ENCODE results near the gene HES7. TPM values are rescaled to one million over a fixed set of nuclear protein-coding genes. Genes with fewer than 3 reads are reported as not detected.

The HES7 gene
- total and polyA plus RNA-seq, 9 of the 15 experiments (the other 6 are each of a cell fraction or from before 2014, with no cell fraction given) = 0.03 to 1.7 (median 0.14) TPM; not detected in 1

GRCh38 chr17:8162233-8162996, 38.5 kb upstream of the HES7 start, which contains the start of gene VAMP2:
TSS of gene VAMP2 (minus strand) at chr17:8162948. CDS start at chr17:8162879, 69 bp downstream.
- Histone ChIP-seq H3K9me1 (ENCODE audit: control insufficient read depth, insufficient read depth, low read length) (peaks cover 5% of the 10 kb centered on the region), H3K27ac (ENCODE audit: extremely low read depth, low read depth, low read length) (peak within 1 kb of the TSS; percentile 97), H4K20me1 (replicated peaks; ENCODE audit: control insufficient read depth, insufficient read depth, low read length) (0 out of 2 replicates have a peak, but pooled peaks cover 12% of the 10 kb centered on the region), H2AFZ (ENCODE audit: low read depth, low read length) (peak within 1 kb of the TSS; percentile 81), H3K9me3 (replicated peaks; ENCODE audit: control insufficient read depth, insufficient read depth, low read depth, low read length) (no peaks in the 10 kb centered on the region), H3K4me2 (ENCODE audit: insufficient read depth, low read length) (peak within 1 kb of the TSS; percentile 94), H3K4me3 (peak within 1 kb of the TSS; percentile 97), H3K79me2 (ENCODE audit: control insufficient read depth, insufficient read depth, low read length) (peaks cover 31% of the 10 kb centered on the region), H3K4me1 (replicated peaks in 1 of 2; ENCODE audit: control insufficient read depth in 2 of 2, insufficient read depth in 2 of 2, low read length in 2 of 2) (peaks cover 34 to 50% of the 10 kb centered on the region in 2 experiments), H3K36me3 (ENCODE audit: control insufficient read depth, insufficient read depth, low read length) (peaks cover 29% of the 10 kb centered on the region; the same call in 2 of the 3 replicates), H3K27me3 (ENCODE audit: control insufficient read depth in 2 of 2, insufficient read depth in 2 of 2, low read length in 2 of 2) (no peaks in the 10 kb centered on the region), H3K9ac (ENCODE audit: insufficient read depth in 1 of 2, low read depth in 2 of 2, low read length in 2 of 2) (peak within 1 kb of the TSS; percentile 96 to 98)
- ChIA-PET CTCF (ENCODE audit: low intra/inter-chr PET ratio) (interaction anchor here (1.1 kb wide), 1 partner anchor 24 kb away, joined by 3 read pairs; no protein-coding TSS in a partner anchor), POLR2A (interaction anchor here (1.0 kb wide), 1 partner anchor 8 kb away, joined by 3 read pairs; no protein-coding TSS in a partner anchor)
- FAIRE-seq (no peak), ATAC-seq (peak; percentile 60), DNase-seq (ENCODE audit: extremely low read depth in 1 of 4, low spot score in 3 of 4) (peak in 3 of 4 experiments; percentile 54 to 69 (median 59))
- 0% methylated on average over 36 of the region's 75 CpGs for WGBS (ENCODE audit: insufficient coverage, low coverage, missing lambda C conversion rate)
- in situ Hi-C loops (cut with MboI) = no loop called here
- no TSS peak for BruUV-seq (replicated peaks)
- intact Hi-C loops (cut with micrococcal nuclease) = no loop called here
- TF ChIP-seq CTBP1 (IDR thresholded peaks at IDR 0.05; ENCODE audit: borderline replicate concordance) (peak; percentile 26), RFX1 (IDR thresholded peaks at IDR 0.05) (no peak), NFIC (IDR thresholded peaks at IDR 0.05) (peak; percentile 33; the same call in 1 of the 2 replicates), POLR2AphosphoS5 (IDR thresholded peaks at IDR 0.05; ENCODE audit: control insufficient read depth, insufficient read depth, low read depth, low read length) (peak; percentile 56; the same call in 1 of the 2 replicates), ZNF655 (CRISPR knock-in tag; IDR thresholded peaks at IDR 0.05) (no peak), ASH1L (IDR thresholded peaks at IDR 0.05; ENCODE audit: borderline replicate concordance, low read depth, partially characterized antibody) (no peak), ZNF584 (CRISPR knock-in tag; IDR thresholded peaks at IDR 0.05; ENCODE audit: low read depth) (no peak), RBM25 (IDR thresholded peaks at IDR 0.05; ENCODE audit: low read depth, low read length, severe bottlenecking) (no peak), KDM5B (IDR thresholded peaks at IDR 0.05; ENCODE audit: insufficient replicate concordance, low read depth, low read length) (peak; percentile 16), HDAC6 (IDR thresholded peaks at IDR 0.05; ENCODE audit: low read depth, low read length) (no peak), GTF2F1 (IDR thresholded peaks at IDR 0.05; ENCODE audit: low read depth, low read length) (no peak), FUS (optimal IDR thresholded peaks at IDR 0.05; ENCODE audit: low read depth, low read length) (no peak)
- TF ChIP-seq, protein P1, sequence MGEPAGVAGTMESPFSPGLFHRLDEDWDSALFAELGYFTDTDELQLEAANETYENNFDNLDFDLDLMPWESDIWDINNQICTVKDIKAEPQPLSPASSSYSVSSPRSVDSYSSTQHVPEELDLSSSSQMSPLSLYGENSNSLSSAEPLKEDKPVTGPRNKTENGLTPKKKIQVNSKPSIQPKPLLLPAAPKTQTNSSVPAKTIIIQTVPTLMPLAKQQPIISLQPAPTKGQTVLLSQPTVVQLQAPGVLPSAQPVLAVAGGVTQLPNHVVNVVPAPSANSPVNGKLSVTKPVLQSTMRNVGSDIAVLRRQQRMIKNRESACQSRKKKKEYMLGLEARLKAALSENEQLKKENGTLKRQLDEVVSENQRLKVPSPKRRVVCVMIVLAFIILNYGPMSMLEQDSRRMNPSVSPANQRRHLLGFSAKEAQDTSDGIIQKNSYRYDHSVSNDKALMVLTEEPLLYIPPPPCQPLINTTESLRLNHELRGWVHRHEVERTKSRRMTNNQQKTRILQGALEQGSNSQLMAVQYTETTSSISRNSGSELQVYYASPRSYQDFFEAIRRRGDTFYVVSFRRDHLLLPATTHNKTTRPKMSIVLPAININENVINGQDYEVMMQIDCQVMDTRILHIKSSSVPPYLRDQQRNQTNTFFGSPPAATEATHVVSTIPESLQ (CRISPR knock-in tag; IDR thresholded peaks at IDR 0.05) = no peak
- TF ChIP-seq, protein P2, sequence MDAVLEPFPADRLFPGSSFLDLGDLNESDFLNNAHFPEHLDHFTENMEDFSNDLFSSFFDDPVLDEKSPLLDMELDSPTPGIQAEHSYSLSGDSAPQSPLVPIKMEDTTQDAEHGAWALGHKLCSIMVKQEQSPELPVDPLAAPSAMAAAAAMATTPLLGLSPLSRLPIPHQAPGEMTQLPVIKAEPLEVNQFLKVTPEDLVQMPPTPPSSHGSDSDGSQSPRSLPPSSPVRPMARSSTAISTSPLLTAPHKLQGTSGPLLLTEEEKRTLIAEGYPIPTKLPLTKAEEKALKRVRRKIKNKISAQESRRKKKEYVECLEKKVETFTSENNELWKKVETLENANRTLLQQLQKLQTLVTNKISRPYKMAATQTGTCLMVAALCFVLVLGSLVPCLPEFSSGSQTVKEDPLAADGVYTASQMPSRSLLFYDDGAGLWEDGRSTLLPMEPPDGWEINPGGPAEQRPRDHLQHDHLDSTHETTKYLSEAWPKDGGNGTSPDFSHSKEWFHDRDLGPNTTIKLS (IDR thresholded peaks at IDR 0.05; ENCODE audit: borderline replicate concordance, low read depth) = peak; percentile 60; the same call in 1 of the 2 replicates

Measured in K562 (cell line).